HG02870 (cell line): ENCODE measurements around the gene CORO6.

Experiments
- ATAC-seq: cut with Tn5 transposase; IDR thresholded peaks from one replicate; pipeline ENCODE4 v1.9.1; 2021; ENCODE audit warnings: mild to moderate bottlenecking, moderate library complexity; ENCODE audit not compliant: unreplicated experiment

Gene CORO6

DNA sequence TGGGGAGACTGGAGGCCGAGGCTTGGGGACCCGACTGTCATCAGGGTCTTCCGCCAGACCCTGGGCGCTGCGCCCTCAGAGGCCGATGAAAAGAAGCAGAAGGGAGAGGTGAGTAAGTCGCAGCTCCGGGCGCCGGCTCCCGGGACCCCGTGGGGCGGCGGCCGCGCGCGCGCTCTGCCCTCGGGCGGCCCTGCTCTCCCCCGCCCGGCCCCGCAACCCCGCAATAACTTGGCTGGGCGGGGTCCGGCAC lies 55.5 kb downstream of the CORO6 start:
- no peak for ATAC-seq

DNA sequence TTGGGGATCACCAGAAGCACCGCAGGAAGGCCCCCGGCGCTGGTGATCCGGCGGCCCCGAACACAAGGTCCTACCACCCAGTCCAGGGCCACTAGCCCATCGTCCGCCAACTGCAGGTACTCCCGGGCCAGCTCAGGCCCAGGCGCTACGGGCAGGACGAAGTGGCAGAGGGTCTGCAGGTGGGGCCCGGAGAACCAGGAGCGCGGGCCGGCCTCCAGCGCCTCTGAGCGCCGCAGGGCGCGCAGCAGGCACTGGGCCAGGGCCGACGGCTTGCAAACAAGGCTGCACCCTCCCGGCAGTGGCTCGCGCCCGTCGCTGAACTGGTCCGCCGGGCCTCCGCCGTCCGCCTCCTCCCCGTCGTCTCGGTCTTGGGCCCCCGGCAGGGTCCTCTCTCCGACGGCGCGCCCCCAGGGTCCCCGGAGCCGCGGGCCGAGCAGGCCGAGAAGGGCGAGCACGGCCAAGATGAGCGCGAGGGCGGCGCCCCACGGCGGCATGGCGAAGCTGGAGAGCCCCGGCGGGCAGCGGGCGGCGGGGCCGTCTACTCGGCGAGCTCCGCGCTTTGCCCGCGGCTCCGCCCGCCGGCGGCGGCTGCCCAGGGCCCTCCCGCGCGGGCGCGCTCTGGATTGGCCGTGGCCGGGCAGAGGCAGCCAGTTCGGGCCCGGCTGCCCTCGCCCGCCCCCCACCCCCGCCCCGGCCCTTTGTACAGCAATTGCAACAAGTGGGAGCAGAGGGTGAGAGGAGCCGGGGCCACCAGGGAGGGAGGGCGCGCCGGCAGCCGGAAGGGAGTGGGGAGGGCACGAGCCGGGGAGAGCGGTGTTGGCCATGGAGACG lies 56.0 kb downstream of the CORO6 start, which contains the start of gene ABHD15:
Gene ABHD15 (minus strand): TSS at position 565 of the 831 bp plus-strand sequence. CDS start 71 bp downstream, at position 494.
- no peak for ATAC-seq

DNA sequence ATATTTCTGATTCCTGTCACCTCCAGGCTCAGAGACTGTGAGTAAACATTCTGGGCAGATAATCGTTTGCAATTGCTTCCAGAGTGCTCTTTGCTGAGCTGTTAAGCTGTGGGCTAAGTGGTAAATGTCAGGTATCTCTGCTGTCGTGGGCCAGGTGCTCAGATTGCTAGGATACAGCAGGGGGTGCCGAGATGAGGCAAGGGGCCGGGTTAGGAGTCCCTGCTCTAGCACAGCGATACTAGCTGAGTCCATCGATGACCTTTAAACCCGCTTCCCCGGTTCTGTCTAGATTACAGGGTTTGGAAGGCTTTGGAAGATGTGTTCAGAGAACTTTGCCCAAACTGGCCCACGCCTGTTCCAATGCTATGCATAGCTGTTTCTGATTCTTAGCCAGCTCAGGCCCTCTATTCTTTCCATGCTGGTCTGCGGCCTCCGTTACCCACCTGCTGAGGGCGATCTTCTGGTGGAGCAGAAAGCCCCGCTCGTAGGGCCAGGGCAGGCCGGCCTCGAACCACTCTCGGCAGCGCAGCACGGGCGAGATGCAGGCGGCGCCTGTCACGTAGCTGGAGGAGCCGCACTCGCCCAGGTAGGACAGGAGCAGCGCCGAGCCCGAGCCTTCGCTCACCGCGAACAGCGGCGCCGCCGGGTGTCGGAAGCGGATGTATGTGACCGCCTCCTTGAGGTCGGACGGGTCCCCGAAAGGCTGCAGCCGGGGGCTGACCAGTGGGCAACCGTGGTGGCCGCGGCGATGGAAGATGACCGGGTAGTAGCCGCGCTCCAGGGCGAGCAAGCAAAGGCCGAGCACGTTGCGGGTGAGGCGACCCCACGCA lies 56.9 kb downstream of the CORO6 start:
- no peak for ATAC-seq
